Activated naive CD8-positive, alpha-beta T cell treated with anti-CD3 and anti-CD28 coated beads, Interleukin-2, amount 10 ng/mL, durations not matched to agents 7 days and 5 days (primary cell): ENCODE measurements around the gene TSPAN4. TPM values are rescaled to one million over a fixed set of nuclear protein-coding genes. Genes with fewer than 3 reads are reported as not detected.

Experiments used
- ATAC-seq: fragments of 150-1000 bp; cut with Tn5 transposase; one replicate; pipeline ENCODE4 v1.10.0; 2021; ENCODE audit warnings: low read depth, moderate library complexity
- POLR2A ChIA-PET: fragments of 350-600 bp; sonication (Branson Sonifier 250); formaldehyde crosslinking; loops from one replicate; lab custom pipeline; 2021; ENCODE audit warnings: antibody characterized with exemption; lab: Charles Lee
- DNase-seq: peaks from one replicate; pipeline ENCODE4 v3.0.0; 2021
- H3K27ac Mint-ChIP-seq: one replicate; pipeline ENCODE4 v1.8.0; 2022; ENCODE audit warnings: mild to moderate bottlenecking, mixed read lengths
- H3K27me3 Mint-ChIP-seq: one replicate; pipeline ENCODE4 v1.8.0; 2022; ENCODE audit warnings: mild to moderate bottlenecking, moderate library complexity, mixed read lengths
- H3K36me3 Mint-ChIP-seq: one replicate; pipeline ENCODE4 v1.8.0; 2021; ENCODE audit warnings: mild to moderate bottlenecking, mixed read lengths
- H3K4me1 Mint-ChIP-seq: one replicate; pipeline ENCODE4 v1.8.0; 2021; ENCODE audit warnings: mixed read lengths
- H3K4me3 Mint-ChIP-seq: one replicate; pipeline ENCODE4 v1.8.0; 2022; ENCODE audit warnings: mild to moderate bottlenecking, moderate library complexity, mixed read lengths
- H3K9me3 Mint-ChIP-seq: one replicate; pipeline ENCODE4 v1.8.0; 2021; ENCODE audit warnings: mixed read lengths
- total RNA-seq, 2 experiments: library from RNA; stranded (reverse); gene quantifications; one replicate each; pipeline ENCODE4 v1.2.3, GENCODE V29; 2021

The TSPAN4 gene
- total RNA-seq, 2 experiments from 2014 or later = 19.0 to 20.3 TPM

GRCh38 chr11:894575-895201 lies 52.0 kb downstream of the TSPAN4 start:
- Mint-ChIP-seq H3K27ac (no peak overlapping the region), H3K27me3 (no peaks in the 10 kb centered on the region), H3K4me1 (no peaks in the 10 kb centered on the region), H3K9me3 (no peaks in the 10 kb centered on the region), H3K4me3 (no peak overlapping the region), H3K36me3 (no peaks in the 10 kb centered on the region)
- no peak for DNase-seq
- ATAC-seq = no peak
- POLR2A ChIA-PET = interaction anchor here (1.4 kb wide), 1 partner anchor 15 kb away, joined by 4 read pairs; no protein-coding TSS in a partner anchor

DNA sequence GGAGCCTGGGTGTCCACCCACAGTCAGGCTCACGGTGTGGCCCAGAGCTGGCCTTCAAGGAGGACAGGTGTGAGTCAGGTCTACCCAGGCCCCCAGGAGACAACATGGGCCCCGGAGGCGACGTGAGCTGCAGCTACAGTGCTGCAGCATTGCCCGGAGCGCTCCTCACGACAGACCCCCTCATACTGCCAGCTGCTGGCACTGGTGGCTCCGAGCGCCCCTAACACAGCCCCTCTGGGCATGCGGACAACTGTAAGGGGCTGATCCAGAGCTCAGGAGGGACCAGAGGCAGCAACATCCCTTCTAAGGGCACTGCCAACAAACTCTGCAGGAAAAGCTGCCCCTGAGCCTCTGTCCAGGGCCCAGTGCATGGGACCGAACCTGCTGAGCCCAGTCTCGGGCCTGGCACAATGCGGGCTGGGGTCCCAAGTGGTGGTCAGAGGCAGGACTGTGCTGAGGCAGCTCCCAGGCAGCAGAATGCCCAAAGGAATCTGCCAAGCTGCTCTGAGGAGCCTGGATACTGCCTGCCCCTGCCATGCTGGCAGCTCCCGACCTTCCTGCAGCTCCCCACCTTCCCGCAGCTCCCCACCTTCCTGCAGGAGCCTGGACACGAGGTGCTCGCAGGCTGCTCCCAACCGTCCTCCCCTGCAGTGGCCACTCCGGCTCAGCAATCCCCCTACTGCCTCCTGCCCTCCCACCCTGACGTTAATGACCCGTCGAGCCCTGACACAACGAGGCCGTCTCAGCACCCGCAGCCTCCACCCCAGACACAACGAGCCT lies 52.9 kb downstream of the TSPAN4 start:
- Mint-ChIP-seq H3K9me3 (no peaks in the 10 kb centered on the region), H3K27ac (no peak overlapping the region), H3K36me3 (peaks cover 1% of the 10 kb centered on the region), H3K27me3 (no peaks in the 10 kb centered on the region), H3K4me1 (no peaks in the 10 kb centered on the region), H3K4me3 (no peak overlapping the region)
- ATAC-seq = no peak
- DNase-seq = no peak
- POLR2A ChIA-PET = interaction anchor here (1.4 kb wide), 1 partner anchor 14 kb away, joined by 4 read pairs; no protein-coding TSS in a partner anchor

DNA sequence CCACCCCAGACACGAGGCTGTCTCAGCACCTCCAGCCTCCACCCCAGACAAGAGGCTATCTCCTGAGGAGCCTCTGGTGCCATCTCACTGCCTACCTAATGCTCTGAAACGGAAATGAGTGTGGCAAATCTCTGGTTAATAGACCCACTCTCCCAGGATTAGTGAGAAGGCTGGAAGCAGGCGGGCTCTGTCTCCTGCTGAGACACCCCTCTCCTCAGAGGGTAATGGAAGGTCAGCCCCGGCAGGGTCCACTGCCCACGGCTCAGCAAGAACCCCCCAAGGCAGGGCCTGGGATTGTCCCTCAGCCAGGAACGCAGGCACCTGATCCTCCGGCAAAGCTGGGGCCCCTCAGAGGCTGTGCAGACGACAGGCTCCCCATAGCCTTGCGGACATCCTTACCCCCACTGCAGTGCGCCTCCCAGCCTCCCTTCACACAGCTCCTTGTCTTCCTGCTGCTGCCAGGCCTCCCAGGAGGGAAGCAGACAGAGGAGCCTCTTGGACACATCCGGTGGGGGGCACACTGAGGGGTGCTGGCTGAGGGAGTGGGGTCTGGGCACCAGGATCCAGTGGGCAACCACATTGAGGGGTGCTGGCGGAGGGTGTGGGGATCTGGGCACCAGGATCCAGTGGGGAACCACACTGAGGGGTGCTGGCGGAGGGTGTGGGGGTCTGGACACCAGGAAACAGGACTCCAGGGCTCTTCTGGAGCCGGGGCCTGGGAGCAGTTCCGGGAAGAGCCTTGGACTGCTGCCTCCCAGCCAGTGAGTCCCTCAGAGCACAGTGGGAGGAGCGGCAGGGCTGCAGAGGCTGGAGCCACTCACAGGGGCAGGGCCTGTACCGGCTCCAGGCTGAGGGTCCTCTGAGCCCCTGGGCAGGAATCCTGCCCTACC lies 54.8 kb downstream of the TSPAN4 start:
- Mint-ChIP-seq H3K36me3 (peaks cover 6% of the 10 kb centered on the region), H3K27me3 (no peaks in the 10 kb centered on the region), H3K9me3 (no peaks in the 10 kb centered on the region)

DNA sequence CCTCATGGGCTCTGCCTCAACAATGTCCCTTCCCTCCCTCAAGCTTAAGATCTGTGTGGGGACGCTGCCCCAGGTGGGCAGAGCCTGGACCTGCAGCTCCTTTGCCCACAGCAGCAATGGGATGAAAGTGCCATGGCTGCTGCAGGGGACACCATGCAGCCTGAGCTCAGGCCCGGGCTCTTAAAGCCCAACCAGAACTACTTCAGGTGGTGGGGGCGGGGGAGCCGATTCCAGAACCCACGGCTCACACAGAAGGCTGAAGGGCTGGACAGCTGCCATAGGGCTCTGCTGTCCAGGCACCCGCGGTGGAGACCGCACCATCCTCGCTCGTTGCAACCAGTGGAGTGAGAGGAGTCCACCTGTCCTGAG lies 55.5 kb downstream of the TSPAN4 start:
- ATAC-seq = no peak

More for the DNA sequence above, 54.8 kb downstream of the TSPAN4 start:
- Mint-ChIP-seq H3K4me1 (no peaks in the 10 kb centered on the region), H3K4me3 (no peak overlapping the region), H3K27ac (no peak overlapping the region)
- DNase-seq = no peak
- ATAC-seq = no peak
- POLR2A ChIA-PET = no interaction called here

DNA sequence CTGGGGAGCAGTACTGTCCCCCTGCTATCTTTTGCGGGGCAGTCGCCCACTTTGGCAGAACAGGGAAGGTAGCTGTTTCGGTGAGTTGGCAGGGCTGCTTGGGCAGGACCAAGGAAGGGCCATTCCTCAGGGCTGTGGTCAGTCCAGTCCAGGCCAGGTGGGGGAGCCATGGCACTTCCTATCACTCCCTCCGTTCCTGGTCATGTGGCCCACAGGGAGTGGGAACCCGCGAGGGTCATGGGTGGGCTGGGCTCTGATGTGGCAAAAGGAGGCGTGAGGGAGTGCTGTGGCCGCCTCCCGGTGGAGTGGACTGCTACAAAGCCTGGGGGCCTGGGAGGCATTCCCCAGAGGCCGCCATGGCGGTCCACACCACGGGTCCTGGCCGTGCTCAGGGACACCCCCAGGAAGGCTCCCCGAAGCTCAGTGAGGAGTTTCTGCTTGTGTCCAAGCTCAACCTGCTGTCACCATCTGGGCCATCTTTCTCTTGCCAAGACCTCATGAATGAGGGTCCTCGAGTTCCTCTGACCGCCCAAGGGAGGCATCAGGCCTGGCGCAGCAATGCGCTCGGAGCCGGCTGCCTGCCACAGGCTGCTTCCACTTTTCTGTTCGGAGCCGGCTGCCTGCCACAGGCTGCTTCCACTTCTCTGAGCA lies 56.0 kb downstream of the TSPAN4 start:
- DNase-seq (no peak), ATAC-seq (no peak)
- Mint-ChIP-seq H3K4me3 (no peak overlapping the region), H3K9me3 (no peaks in the 10 kb centered on the region), H3K27ac (no peak overlapping the region), H3K27me3 (no peaks in the 10 kb centered on the region), H3K36me3 (peaks cover 6% of the 10 kb centered on the region), H3K4me1 (no peaks in the 10 kb centered on the region)
- POLR2A ChIA-PET = no interaction called here

More for the DNA sequence above, 55.5 kb downstream of the TSPAN4 start:
- H3K4me3 Mint-ChIP-seq = no peak overlapping the region
- H3K27ac Mint-ChIP-seq = no peak overlapping the region
- POLR2A ChIA-PET = no interaction called here
- H3K9me3 Mint-ChIP-seq = no peaks in the 10 kb centered on the region
- no peak for DNase-seq
- no peaks in the 10 kb centered on the region for H3K4me1 Mint-ChIP-seq
- H3K36me3 Mint-ChIP-seq = peaks cover 6% of the 10 kb centered on the region
- H3K27me3 Mint-ChIP-seq = no peaks in the 10 kb centered on the region

- Mint-ChIP-seq H3K36me3 (peaks cover 7% of the 10 kb centered on the region), H3K27ac (no peak overlapping the region), H3K27me3 (no peaks in the 10 kb centered on the region), H3K4me3 (no peak overlapping the region), H3K9me3 (no peaks in the 10 kb centered on the region), H3K4me1 (no peaks in the 10 kb centered on the region)
- POLR2A ChIA-PET = interaction anchor here (1.4 kb wide), 1 partner anchor 11 kb away, joined by 4 read pairs; the partner anchor contains the start of gene CHID1
- ATAC-seq (no peak), DNase-seq (no peak)
Measured at GRCh38 chr11:899724-900123, 57.1 kb downstream of the TSPAN4 start.

GRCh38 chr11:900545-900944 lies 57.9 kb downstream of the TSPAN4 start:
- H3K4me1 Mint-ChIP-seq = no peaks in the 10 kb centered on the region
- H3K27ac Mint-ChIP-seq = no peak overlapping the region
- no peak for DNase-seq
- no peak for ATAC-seq
- no peaks in the 10 kb centered on the region for H3K9me3 Mint-ChIP-seq
- POLR2A ChIA-PET = interaction anchor here (1.4 kb wide), 1 partner anchor 10 kb away, joined by 4 read pairs; the partner anchor contains the start of gene CHID1
- no peaks in the 10 kb centered on the region for H3K27me3 Mint-ChIP-seq
- no peak overlapping the region for H3K4me3 Mint-ChIP-seq
- H3K36me3 Mint-ChIP-seq = peaks cover 7% of the 10 kb centered on the region

DNA sequence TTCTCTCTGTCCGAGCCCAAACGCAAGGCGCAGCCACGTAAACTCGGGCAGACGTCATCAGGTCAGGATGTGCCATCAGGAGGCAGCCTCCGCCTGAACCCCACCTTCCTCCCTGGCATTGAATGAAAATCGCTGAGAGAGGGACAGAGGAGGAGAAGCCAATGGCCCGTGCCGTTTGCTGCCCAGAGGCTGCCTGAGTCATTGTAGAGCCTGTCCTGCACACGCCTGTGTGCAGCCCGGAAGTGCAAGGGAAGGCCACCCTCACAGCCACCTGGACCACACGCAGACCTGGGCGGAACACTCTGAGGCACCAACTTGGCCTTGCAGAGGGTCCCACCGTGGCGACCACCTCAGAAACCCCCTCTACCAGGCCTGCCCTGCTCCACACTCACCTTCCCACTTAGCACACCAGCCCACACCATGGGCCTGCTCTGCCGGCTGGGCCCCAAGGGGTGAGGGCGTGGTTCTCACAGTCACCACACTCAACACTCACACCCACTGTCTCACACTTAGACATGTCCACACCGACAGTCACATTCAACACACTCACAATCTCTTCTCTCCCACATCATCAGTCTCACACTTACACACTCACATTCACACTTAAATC lies 58.9 kb downstream of the TSPAN4 start:
- ATAC-seq = no peak
- Mint-ChIP-seq H3K4me1 (no peaks in the 10 kb centered on the region), H3K9me3 (no peaks in the 10 kb centered on the region), H3K27me3 (no peaks in the 10 kb centered on the region), H3K36me3 (peaks cover 9% of the 10 kb centered on the region), H3K4me3 (no peak overlapping the region), H3K27ac (no peak overlapping the region)
- DNase-seq = no peak
- POLR2A ChIA-PET = no interaction called here

DNA sequence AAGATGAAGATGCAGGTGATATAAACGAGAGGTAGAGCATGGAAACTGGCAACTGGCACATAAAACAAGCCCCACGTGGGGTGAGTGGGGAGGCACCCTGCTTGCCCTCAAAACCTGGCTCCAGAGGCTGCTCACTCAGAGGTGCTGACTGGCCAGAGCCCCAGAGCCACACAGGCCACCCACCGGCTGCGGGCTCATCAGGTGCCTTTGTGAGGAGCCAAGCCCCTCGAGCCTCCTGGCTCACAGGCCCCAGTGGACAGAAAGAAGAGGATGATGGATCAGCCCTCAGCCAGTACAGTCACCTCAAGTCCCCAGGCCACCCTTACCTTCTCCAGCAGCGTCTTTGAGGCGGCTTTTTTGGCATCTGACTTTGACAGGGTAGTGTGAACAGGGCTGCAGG lies 61.7 kb downstream of the TSPAN4 start:
- Mint-ChIP-seq H3K27me3 (no peaks in the 10 kb centered on the region), H3K27ac (no peak overlapping the region), H3K36me3 (peaks cover 9% of the 10 kb centered on the region), H3K4me1 (peaks cover 5% of the 10 kb centered on the region), H3K4me3 (no peak overlapping the region), H3K9me3 (no peaks in the 10 kb centered on the region)
- ATAC-seq (no peak), DNase-seq (no peak)
- POLR2A ChIA-PET = no interaction called here

DNA sequence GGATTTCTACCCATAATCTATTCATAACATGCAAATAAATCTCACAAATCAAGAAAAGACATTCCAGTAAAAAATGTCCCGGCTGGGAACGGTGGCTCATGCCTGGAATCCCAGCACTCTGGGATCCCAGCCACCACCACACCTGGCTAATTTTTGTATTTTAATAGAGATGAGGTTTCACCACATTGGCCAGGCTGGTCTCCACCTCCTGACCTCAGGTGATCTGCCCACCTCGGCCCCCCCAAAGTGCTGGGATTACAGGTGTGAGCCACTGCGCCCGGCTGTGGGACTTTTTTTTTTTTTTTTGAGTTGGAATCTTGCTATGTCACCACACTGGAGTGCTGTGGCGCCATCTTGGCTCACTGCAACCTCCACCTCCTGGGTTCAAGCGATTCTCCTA lies 63.3 kb downstream of the TSPAN4 start:
- H3K9me3 Mint-ChIP-seq = no peaks in the 10 kb centered on the region
- no peak overlapping the region for H3K4me3 Mint-ChIP-seq
- H3K36me3 Mint-ChIP-seq = peaks cover 8% of the 10 kb centered on the region
- POLR2A ChIA-PET = no interaction called here
- H3K4me1 Mint-ChIP-seq = peaks cover 9% of the 10 kb centered on the region
- DNase-seq (no peak), ATAC-seq (no peak)
- H3K27ac Mint-ChIP-seq = no peak overlapping the region
- no peaks in the 10 kb centered on the region for H3K27me3 Mint-ChIP-seq

- no peak for ATAC-seq
Measured at GRCh38 chr11:907668-908067, 65.0 kb downstream of the TSPAN4 start.

GRCh38 chr11:908273-908672 lies 65.6 kb downstream of the TSPAN4 start:
- ATAC-seq (no peak), DNase-seq (no peak)
- Mint-ChIP-seq H3K36me3 (peaks cover 3% of the 10 kb centered on the region), H3K4me1 (peaks cover 14% of the 10 kb centered on the region), H3K4me3 (no peak overlapping the region), H3K27ac (no peak overlapping the region), H3K27me3 (no peaks in the 10 kb centered on the region), H3K9me3 (no peaks in the 10 kb centered on the region)
- POLR2A ChIA-PET = no interaction called here

More at GRCh38 chr11:907668-908067, 65.0 kb downstream of the TSPAN4 start:
- no peaks in the 10 kb centered on the region for H3K9me3 Mint-ChIP-seq
- peaks cover 14% of the 10 kb centered on the region for H3K4me1 Mint-ChIP-seq
- peaks cover 3% of the 10 kb centered on the region for H3K36me3 Mint-ChIP-seq
- POLR2A ChIA-PET = no interaction called here
- H3K27me3 Mint-ChIP-seq = no peaks in the 10 kb centered on the region
- DNase-seq = no peak
- H3K4me3 Mint-ChIP-seq = no peak overlapping the region
- no peak overlapping the region for H3K27ac Mint-ChIP-seq
